Measurements from ENCODE around the gene SYT8. TPM values are rescaled to one million over a fixed set of nuclear protein-coding genes. Genes with fewer than 3 reads are reported as not detected.

The SYT8 gene
- total and polyA plus RNA-seq, 7 donors: 0.04 to 0.28 (median 0.06) TPM; not detected in 4

DNA sequence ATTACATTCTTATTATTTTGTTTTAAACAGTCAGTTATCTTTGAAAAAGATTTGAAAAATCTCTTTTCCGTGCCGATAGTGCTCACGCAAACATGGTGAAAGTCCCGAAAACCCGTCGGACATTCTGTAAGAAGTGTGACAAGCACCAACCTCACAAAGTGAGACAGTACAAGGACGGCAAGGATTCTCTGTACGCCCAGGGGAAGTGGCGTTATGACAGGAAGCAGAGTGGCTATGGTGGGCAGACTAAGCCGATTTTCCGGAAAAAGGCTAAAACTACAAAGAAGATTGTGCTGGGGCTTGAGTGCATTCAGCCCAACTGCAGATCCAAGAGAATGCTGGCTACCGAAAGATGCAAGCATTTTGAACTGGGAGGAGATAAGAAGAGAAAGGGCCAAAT lies 42.3 kb upstream of the SYT8 start:
- Histone ChIP-seq H3K27me3 (ENCODE audit: insufficient read depth in 3 of 3, low read length in 2 of 3) (peaks cover 0 to 24% (median 2%) of the 10 kb centered on the region in 3 donors), H3K4me3 (no peak overlapping the region), H3K9me3 (no peaks in the 10 kb centered on the region), H3K27ac (no peak overlapping the region), H3K4me1 (no peaks in the 10 kb centered on the region), H3K36me3 (ENCODE audit: insufficient read depth in 1 of 2, low read depth in 1 of 2) (no peaks in the 10 kb centered on the region)
- TF ChIP-seq, protein P1, sequence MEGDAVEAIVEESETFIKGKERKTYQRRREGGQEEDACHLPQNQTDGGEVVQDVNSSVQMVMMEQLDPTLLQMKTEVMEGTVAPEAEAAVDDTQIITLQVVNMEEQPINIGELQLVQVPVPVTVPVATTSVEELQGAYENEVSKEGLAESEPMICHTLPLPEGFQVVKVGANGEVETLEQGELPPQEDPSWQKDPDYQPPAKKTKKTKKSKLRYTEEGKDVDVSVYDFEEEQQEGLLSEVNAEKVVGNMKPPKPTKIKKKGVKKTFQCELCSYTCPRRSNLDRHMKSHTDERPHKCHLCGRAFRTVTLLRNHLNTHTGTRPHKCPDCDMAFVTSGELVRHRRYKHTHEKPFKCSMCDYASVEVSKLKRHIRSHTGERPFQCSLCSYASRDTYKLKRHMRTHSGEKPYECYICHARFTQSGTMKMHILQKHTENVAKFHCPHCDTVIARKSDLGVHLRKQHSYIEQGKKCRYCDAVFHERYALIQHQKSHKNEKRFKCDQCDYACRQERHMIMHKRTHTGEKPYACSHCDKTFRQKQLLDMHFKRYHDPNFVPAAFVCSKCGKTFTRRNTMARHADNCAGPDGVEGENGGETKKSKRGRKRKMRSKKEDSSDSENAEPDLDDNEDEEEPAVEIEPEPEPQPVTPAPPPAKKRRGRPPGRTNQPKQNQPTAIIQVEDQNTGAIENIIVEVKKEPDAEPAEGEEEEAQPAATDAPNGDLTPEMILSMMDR (IDR thresholded peaks at IDR 0.05): no peak
- 67 to 75% (median 70%) methylated on average over 12 of the region's 12 CpGs for WGBS, 3 donors
- ATAC-seq: no peak
- no peak for DNase-seq
- intact Hi-C loops (cut with DNase I): no loop called here

DNA sequence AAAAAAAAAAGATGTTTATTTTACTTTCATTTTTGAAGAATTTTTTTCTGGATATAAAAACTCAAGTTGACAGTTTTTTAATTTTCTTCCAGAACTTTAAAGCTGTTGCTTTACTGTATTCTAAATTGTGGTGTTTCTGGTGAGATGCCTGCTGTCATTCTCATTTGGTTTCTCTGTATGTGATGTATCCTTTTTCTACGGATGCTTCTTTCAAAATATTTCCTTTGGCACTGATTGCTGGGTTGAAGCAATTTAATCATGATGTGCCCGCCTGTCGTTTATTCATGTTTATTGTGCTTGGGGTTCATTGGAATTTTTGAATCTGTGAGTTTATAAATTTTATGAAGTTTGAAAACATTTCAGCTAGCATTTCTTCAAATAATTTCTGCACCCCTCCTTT lies 41.7 kb upstream of the SYT8 start:
- peaks cover 0 to 24% (median 2%) of the 10 kb centered on the region in 3 donors for H3K27me3 ChIP-seq (ENCODE audit: insufficient read depth in 3 of 3, low read length in 2 of 3)
- 25 to 32% (median 27%) methylated on average over 3 of the region's 3 CpGs for WGBS, 3 donors
- TF ChIP-seq, protein P1 (IDR thresholded peaks at IDR 0.05): no peak

DNA sequence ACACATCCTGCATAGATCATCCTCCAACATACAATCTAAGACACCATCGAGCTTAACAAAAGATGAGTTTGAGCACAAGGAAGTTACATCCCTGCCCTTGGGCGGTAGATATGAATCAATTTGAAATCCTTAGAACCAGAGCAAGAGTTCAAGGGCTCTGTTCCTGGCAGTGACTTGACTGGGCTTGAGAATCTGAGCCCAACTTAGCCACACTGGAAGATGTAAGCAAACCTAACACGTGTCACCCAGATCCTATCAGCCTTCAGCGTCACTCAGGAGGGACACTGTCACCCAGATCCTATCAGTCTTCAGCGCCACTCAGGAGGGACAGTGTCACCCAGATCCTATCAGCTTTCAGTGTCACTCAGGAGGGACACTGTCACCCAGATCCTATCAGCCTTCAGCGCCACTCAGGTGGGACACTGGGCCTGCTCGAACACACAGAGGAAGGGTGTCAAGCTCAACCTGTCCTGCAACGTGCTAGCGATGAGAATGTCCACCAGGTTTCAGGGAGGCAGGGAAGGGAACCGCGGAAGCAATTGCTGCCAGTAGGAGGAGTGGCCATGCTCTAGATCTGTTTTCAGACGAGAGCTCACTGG lies 38.3 kb upstream of the SYT8 start:
- Histone ChIP-seq H3K4me3 (no peak overlapping the region), H3K27ac (no peak overlapping the region), H3K27me3 (ENCODE audit: insufficient read depth in 3 of 3, low read length in 2 of 3) (peaks cover 0 to 31% (median 2%) of the 10 kb centered on the region in 3 donors), H3K36me3 (ENCODE audit: insufficient read depth in 1 of 2, low read depth in 1 of 2) (no peaks in the 10 kb centered on the region), H3K9me3 (no peaks in the 10 kb centered on the region), H3K4me1 (no peaks in the 10 kb centered on the region)
- no peak for DNase-seq
- TF ChIP-seq, protein P1 (IDR thresholded peaks at IDR 0.05): no peak
- ATAC-seq: no peak
- WGBS, 3 donors: 74 to 80% (median 76%) methylated on average over 12 of the region's 12 CpGs
- intact Hi-C loops (cut with DNase I): no loop called here

More for the DNA sequence above, 41.7 kb upstream of the SYT8 start:
- ATAC-seq: no peak
- Histone ChIP-seq H3K27ac (no peak overlapping the region), H3K4me1 (no peaks in the 10 kb centered on the region), H3K36me3 (ENCODE audit: insufficient read depth in 1 of 2, low read depth in 1 of 2) (no peaks in the 10 kb centered on the region), H3K4me3 (no peak overlapping the region), H3K9me3 (no peaks in the 10 kb centered on the region)
- intact Hi-C loops (cut with DNase I): no loop called here
- no peak for DNase-seq

DNA sequence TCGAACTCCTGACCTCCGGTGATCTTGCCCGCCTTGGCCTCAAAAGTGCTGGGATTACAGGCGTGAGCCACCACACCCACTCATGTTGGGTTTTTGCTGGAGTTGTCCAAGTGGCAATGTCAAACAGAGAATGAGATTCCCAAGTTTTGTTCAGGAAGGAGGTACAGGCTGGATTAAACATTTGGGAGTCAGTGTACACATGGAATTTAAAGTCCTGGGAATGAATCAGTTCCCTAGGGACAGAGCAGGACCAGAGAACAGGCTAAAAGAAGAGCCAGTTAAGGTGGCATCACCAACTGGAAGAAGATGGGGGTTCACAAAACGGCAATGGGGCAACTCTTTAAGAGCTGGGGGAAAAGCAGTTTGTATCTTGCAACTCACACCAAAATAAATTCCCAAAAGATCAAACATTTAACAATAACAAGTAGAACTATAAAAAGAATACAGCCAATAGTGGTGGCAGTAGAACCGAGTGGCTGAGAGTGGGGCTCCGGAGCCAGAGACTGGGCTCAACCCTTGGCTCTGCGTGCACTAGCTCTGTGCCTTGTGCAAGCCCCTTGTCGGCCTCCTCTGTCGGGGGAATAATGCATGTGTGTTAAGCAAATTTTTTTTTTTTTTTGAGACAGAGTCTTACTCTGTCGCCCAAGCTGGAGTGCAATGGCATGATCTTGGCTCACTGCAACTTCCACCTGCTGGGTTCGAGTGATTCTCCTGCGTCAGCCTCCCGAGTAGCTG lies 37.2 kb upstream of the SYT8 start:
- TF ChIP-seq, protein P1 (IDR thresholded peaks at IDR 0.05): no peak
- 76 to 79% (median 79%) methylated on average over 14 of the region's 14 CpGs for WGBS, 3 donors
- H3K27me3 ChIP-seq (ENCODE audit: insufficient read depth in 3 of 3, low read length in 2 of 3): peaks cover 0 to 30% (median 2%) of the 10 kb centered on the region in 3 donors
- DNase-seq (no peak), ATAC-seq (no peak)
- H3K9me3 ChIP-seq: no peaks in the 10 kb centered on the region
- no peaks in the 10 kb centered on the region for H3K4me1 ChIP-seq
- intact Hi-C loops (cut with DNase I): no loop called here
- no peak overlapping the region for H3K27ac ChIP-seq
- no peak overlapping the region for H3K4me3 ChIP-seq
- H3K36me3 ChIP-seq (ENCODE audit: insufficient read depth in 1 of 2, low read depth in 1 of 2): no peaks in the 10 kb centered on the region

Measured in psoas muscle (tissue), 8 donors.